T-helper 9 cell (primary cell): Measurements from ENCODE around the gene JOSD2.
A peak's percentile ranks its signal among the peaks of the same experiment; 100 is the strongest.
"Not testable (repeated sequence)": the region's sequence is repeated elsewhere in the genome, so short reads cannot be mapped to it uniquely, and the experiment has no call there.

Experiments used
- DNase-seq: peaks from one replicate; pipeline ENCODE4 v3.0.0-alpha.2; 2020

Gene JOSD2

GRCh38 chr19:50475736-50476223 lies 35.2 kb downstream of the JOSD2 start:
- no peak for DNase-seq

GRCh38 chr19:50475101-50475568 lies 35.9 kb downstream of the JOSD2 start:
- no peak for DNase-seq

DNA sequence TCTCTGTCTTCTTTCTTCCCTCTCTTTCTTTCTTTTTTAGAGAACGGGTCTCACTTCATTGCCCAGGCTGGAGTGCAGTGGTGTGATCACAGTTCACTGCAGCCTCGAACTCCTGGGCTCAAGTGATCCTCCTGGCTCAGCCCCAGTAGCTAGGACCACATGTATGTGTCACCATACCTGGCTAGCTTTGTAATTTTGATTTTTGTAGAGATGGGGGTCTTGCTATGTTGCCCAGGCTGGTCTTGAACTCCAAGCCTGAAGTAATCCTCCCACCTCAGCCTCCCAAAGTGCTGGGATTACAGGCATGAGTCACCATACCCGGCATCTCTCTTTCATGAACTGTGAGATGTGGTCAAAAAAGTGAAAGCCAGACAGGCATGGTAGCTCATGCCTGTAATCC lies 37.7 kb downstream of the JOSD2 start:
- not testable (repeated sequence) for DNase-seq

DNA sequence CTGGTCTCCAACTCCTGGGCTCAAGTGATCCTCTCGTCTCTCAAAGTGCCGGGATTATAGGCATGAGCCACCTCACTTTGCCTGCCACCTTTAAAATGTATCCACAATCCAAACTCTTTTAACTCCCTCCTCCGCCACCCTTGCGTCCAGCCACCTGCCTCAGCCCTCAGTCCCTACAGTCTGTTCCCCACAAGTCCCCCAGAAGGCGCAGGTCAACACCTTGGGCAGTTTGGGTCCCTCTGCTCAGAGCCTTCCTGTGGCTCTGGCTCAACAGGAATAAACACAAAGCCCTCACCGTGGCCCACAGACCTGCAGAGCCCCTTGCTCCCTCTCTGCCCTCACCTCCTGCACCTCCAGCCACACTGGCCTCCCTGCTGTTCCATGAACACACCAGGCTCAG lies 42.2 kb downstream of the JOSD2 start:
- no peak for DNase-seq

- no peak for DNase-seq
These were observed 43.4 kb downstream of the JOSD2 start for GRCh38 chr19:50467566-50467965.

- no peak for DNase-seq
These were observed 44.3 kb downstream of the JOSD2 start for GRCh38 chr19:50466706-50467039.

GRCh38 chr19:50465986-50466705 lies 44.8 kb downstream of the JOSD2 start:
- no peak for DNase-seq

- DNase-seq, result no peak
These were observed 46.0 kb downstream of the JOSD2 start for GRCh38 chr19:50465000-50465399.

DNA sequence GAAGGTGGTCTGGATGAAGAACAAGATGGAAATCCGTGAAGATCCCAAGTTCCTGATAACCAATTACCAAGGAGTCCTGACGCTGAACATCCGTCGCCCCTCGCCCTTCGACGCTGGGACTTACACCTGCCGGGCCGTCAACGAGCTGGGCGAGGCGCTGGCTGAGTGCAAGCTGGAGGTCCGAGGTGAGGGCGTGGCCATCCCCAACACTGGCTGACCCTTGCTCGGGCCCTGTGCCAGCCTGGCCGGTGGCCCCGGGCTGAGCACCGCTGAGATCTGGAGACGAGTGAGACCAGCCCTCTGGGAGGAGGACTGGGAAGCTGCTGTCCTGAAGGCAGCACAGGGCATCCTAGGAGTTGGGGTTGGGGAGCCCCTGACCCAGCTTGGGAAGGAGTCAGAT lies 46.6 kb downstream of the JOSD2 start:
- no peak for DNase-seq

GRCh38 chr19:50462970-50463369 lies 48.0 kb downstream of the JOSD2 start:
- DNase-seq, result no peak

- peak; percentile 34 for DNase-seq
These were observed 49.7 kb downstream of the JOSD2 start for GRCh38 chr19:50461066-50461875.

GRCh38 chr19:50460161-50460765 lies 50.7 kb downstream of the JOSD2 start:
- no peak for DNase-seq

DNA sequence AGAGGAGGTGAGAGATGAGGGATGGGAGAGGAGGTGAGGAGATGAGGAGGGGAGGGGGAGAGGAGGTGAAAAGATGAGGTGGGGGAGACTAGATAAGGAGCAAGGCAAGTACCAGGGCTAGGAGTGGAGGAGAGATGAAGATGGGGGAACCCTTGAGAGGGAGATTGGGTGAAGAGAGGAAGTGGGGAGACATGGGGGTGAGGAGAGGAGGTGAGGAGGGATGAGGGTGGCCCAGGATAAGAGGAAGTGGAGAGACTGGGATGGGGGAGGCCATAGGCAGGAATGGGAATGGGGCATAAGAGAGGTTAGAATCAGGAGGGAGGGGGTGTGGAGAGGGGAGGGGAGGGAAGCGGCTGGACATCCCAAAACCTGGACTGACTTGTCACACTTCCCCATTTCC lies 51.4 kb downstream of the JOSD2 start:
- no peak for DNase-seq

GRCh38 chr19:50459067-50459456 lies 51.9 kb downstream of the JOSD2 start:
- DNase-seq, result no peak

DNA sequence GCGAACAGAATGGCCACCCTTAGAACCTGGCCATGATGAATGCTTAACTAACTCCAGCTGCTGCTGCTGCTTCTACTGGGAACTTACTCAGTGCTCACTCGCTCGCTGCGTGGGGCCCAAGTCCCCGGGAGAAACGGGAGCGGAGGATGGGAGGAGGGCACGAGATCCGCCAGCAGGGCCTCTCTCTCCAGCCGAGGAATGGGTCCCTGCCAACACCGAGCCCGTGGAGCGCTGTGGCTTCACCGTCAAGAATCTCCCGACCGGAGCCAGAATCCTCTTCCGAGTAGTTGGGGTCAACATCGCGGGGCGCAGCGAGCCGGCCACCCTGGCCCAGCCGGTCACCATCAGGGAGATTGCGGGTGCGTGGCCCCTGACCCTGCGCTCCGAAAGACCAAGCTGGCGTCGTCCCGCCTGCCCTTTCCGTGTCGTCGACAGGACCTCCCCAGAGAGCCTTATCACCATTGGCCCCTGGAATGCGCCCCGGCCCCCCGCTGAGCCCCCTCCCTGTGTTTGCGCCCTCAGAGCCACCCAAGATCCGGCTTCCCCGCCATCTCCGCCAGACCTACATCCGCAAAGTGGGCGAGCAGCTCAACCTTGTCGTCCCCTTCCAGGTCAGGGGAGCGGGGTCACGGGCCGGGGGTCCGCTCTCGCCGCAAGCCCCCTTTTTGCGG lies 52.5 kb downstream of the JOSD2 start:
- no peak for DNase-seq

DNA sequence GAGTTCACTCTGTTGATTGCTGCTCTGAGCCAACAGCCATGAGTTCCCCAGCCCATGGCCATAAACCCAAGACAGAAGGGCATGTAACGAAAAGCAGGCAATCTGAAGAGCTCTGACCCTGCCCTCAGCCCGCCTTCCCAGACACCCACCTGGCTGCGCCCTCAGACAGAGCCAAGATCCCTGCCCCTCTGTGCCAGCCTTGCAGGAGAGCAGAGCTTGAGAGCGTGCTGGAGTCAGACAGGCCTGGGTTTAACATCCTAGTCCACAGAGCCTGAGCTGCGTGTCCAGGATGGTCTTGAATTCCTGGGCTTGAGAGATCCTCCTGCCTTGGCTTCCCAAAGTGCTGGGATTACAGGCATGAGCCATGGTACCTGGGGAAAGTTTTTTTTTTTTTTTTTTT lies 53.7 kb downstream of the JOSD2 start:
- DNase-seq, result no peak
